ENCODE data around the gene REXO5. TPM values are rescaled to one million over a fixed set of nuclear protein-coding genes. Genes with fewer than 3 reads are reported as not detected.

The REXO5 gene
- total and polyA plus RNA-seq, 2 of the 13 experiments (the other 11 are each of a cell fraction or from before 2014, with no cell fraction given): 5.9 to 13.1 TPM

DNA sequence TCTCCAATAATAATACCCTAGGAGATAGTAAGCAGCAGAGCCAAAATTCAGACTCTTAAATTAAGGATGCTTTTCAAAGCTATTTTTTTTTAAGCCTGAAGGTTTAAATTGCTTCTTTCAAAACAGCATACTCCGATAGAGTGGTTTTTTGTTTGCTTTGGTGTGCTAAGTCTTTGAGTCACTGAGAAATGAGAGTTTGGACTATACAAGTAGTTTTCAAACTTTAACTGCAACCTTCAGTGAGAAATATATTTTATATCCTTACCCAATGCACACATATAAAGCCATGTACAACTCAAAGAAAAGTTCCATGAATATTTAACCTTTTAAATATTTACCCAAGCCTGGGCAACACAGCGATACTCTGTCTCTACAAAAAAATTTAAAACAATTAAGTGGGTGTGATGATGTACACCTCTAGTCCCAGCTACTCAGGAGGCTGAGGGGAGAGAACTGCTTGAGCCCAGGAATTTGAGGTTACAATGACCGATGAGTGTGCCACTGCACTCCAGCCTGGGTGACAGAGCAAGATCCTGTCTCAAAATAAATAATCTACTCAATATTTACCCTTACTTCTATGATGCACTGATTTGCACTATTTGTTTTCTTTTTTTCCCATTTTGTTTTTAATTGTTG is 74.7 kb downstream of the REXO5 start (continued):
- TF ChIP-seq ASH2L (IDR thresholded peaks at IDR 0.05; ENCODE audit: insufficient read length, low read depth, low read length) (peak; percentile 22), ZNF678 (CRISPR knock-in tag; IDR thresholded peaks at IDR 0.05) (no peak), DNMT1 (CRISPR knock-in tag; IDR thresholded peaks at IDR 0.05) (no peak), RCOR2 (CRISPR knock-in tag; IDR thresholded peaks at IDR 0.05) (peak; percentile 34; the same call in 1 of the 2 replicates), MEIS2 (CRISPR knock-in tag; IDR thresholded peaks at IDR 0.05) (0 out of 2 replicates have a peak, but pooled peaks have one; percentile 23)
- TF ChIP-seq, protein P1, sequence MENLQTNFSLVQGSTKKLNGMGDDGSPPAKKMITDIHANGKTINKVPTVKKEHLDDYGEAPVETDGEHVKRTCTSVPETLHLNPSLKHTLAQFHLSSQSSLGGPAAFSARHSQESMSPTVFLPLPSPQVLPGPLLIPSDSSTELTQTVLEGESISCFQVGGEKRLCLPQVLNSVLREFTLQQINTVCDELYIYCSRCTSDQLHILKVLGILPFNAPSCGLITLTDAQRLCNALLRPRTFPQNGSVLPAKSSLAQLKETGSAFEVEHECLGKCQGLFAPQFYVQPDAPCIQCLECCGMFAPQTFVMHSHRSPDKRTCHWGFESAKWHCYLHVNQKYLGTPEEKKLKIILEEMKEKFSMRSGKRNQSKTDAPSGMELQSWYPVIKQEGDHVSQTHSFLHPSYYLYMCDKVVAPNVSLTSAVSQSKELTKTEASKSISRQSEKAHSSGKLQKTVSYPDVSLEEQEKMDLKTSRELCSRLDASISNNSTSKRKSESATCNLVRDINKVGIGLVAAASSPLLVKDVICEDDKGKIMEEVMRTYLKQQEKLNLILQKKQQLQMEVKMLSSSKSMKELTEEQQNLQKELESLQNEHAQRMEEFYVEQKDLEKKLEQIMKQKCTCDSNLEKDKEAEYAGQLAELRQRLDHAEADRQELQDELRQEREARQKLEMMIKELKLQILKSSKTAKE (CRISPR knock-in tag; IDR thresholded peaks at IDR 0.05; ENCODE audit: borderline replicate concordance): no peak

DNA sequence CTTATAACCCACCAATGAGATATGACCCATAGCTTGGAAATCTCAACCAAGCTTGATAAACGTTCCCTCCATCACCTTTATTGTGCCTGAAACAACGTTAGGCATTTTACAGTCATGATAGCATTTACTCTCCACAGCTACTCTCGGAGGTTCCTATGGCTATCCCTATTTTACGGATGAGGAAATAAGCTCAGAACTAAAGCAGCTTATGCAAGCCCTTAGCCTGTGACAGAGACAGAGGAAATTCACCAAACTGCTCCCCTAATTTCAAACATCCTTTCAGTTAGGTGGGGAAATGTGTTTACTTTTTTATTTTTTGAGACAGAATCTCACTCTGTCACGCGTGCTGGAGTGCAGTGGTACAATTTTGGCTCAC is 75.2 kb downstream of the REXO5 start:
- H3K27ac ChIP-seq (ENCODE audit: extremely low read length, insufficient read depth, low read length): peak overlapping the region; percentile 11
- no TSS peak for BruUV-seq (replicated peaks)
- CTCF ChIA-PET (ENCODE audit: low intra/inter-chr PET ratio, low total read pairs): no interaction called here
- TF ChIP-seq RBFOX2 (IDR thresholded peaks at IDR 0.05; ENCODE audit: low read depth, low read length) (no peak), SIN3B (IDR thresholded peaks at IDR 0.05; ENCODE audit: low read length) (no peak), POGZ (CRISPR knock-in tag; IDR thresholded peaks at IDR 0.05) (no peak), ZNF549 (CRISPR knock-in tag; IDR thresholded peaks at IDR 0.05) (no peak), ZNF20 (CRISPR knock-in tag; IDR thresholded peaks at IDR 0.05) (no peak), ZNF678 (CRISPR knock-in tag; IDR thresholded peaks at IDR 0.05) (no peak), KAT8 (CRISPR knock-in tag; IDR thresholded peaks at IDR 0.05) (no peak), YEATS4 (CRISPR knock-in tag; IDR thresholded peaks at IDR 0.05; ENCODE audit: borderline replicate concordance) (no peak), FOSL2 (CRISPR knock-in tag; IDR thresholded peaks at IDR 0.05) (no peak), GTF2F1 (IDR thresholded peaks at IDR 0.05; ENCODE audit: low read length) (no peak), GLI4 (CRISPR knock-in tag; IDR thresholded peaks at IDR 0.05; ENCODE audit: borderline replicate concordance) (no peak), BRCA1 (CRISPR knock-in tag; IDR thresholded peaks at IDR 0.05) (0 out of 2 replicates have a peak, but pooled peaks have one; percentile 7)
- TF ChIP-seq, protein P2, sequence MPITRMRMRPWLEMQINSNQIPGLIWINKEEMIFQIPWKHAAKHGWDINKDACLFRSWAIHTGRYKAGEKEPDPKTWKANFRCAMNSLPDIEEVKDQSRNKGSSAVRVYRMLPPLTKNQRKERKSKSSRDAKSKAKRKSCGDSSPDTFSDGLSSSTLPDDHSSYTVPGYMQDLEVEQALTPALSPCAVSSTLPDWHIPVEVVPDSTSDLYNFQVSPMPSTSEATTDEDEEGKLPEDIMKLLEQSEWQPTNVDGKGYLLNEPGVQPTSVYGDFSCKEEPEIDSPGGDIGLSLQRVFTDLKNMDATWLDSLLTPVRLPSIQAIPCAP (CRISPR knock-in tag; IDR thresholded peaks at IDR 0.05; ENCODE audit: low read depth): no peak
- TF ChIP-seq, protein P3, sequence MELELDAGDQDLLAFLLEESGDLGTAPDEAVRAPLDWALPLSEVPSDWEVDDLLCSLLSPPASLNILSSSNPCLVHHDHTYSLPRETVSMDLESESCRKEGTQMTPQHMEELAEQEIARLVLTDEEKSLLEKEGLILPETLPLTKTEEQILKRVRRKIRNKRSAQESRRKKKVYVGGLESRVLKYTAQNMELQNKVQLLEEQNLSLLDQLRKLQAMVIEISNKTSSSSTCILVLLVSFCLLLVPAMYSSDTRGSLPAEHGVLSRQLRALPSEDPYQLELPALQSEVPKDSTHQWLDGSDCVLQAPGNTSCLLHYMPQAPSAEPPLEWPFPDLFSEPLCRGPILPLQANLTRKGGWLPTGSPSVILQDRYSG (CRISPR knock-in tag; IDR thresholded peaks at IDR 0.05): 0 out of 2 replicates have a peak, but pooled peaks have one; percentile 7
- TF ChIP-seq, protein P4, sequence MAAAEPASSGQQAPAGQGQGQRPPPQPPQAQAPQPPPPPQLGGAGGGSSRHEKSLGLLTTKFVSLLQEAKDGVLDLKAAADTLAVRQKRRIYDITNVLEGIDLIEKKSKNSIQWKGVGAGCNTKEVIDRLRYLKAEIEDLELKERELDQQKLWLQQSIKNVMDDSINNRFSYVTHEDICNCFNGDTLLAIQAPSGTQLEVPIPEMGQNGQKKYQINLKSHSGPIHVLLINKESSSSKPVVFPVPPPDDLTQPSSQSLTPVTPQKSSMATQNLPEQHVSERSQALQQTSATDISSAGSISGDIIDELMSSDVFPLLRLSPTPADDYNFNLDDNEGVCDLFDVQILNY (CRISPR knock-in tag; conservative IDR thresholded peaks at IDR 0.05): no peak

More for the DNA sequence above, 75.2 kb downstream of the REXO5 start:
- Histone ChIP-seq H4K20me1 (ENCODE audit: insufficient read depth, low read length) (peaks cover 11% of the 10 kb centered on the region; the same call in 1 of the 2 replicates), H3K4me3 (replicated peaks in 1 of 3; ENCODE audit: insufficient read depth in 1 of 3, low read depth in 2 of 3, low read length in 3 of 3) (no peak overlapping the region; a peak in 1 of 6 replicates), H3K79me2 (ENCODE audit: insufficient read depth, low read length) (peaks cover 88% of the 10 kb centered on the region), H3K4me1 (ENCODE audit: insufficient read depth, low read length) (peaks cover 82% of the 10 kb centered on the region), H3K36me3 (replicated peaks in 1 of 2; ENCODE audit: control insufficient read depth in 1 of 2, insufficient read depth in 2 of 2, low read length in 2 of 2) (no peaks in the 10 kb centered on the region), H3K9ac (ENCODE audit: insufficient read depth, low read depth, low read length) (no peak overlapping the region), H3K9me3 (ENCODE audit: low read length) (no peaks in the 10 kb centered on the region), H3K4me2 (ENCODE audit: low read depth, low read length) (0 out of 2 replicates have a peak overlapping the region, but pooled peaks have one; percentile 24), H3K27me3 (ENCODE audit: control insufficient read depth in 1 of 2, insufficient read depth in 2 of 2, low read length in 2 of 2) (no peaks in the 10 kb centered on the region), H2AFZ (ENCODE audit: low read length) (no peak overlapping the region)
- no peak for ATAC-seq
- POLR2A ChIA-PET: interaction anchor here (1.7 to 3.2 kb wide), 2 partner anchors 15 to 18 kb away, joined by 4 to 20 read pairs; partner anchors contain the start of genes DCUN1D3 and LYRM1
- intact Hi-C loops (cut with micrococcal nuclease; ENCODE audit: unreplicated experiment): no loop called here
- FAIRE-seq: no peak
- 82% methylated on average over 6 of the region's 6 CpGs for WGBS (ENCODE audit: low lambda C conversion rate)
- in situ Hi-C loops (cut with HindIII; ENCODE audit: extremely low pct_ligation_motif_present, low pct_unique_long_range_greater_than_20kb): no loop called here
- DNase-seq (ENCODE audit: low spot score): no peak

Measured in HepG2 (cell line).